Measurements from ENCODE around the gene SLC6A9. TPM values are rescaled to one million over a fixed set of nuclear protein-coding genes. Genes with fewer than 3 reads are reported as not detected.

SLC6A9 gene
- total and polyA plus RNA-seq, 2 of the 8 experiments (the other 6 are each of a cell fraction or from before 2014, with no cell fraction given), result 20.2 to 24.2 TPM

DNA sequence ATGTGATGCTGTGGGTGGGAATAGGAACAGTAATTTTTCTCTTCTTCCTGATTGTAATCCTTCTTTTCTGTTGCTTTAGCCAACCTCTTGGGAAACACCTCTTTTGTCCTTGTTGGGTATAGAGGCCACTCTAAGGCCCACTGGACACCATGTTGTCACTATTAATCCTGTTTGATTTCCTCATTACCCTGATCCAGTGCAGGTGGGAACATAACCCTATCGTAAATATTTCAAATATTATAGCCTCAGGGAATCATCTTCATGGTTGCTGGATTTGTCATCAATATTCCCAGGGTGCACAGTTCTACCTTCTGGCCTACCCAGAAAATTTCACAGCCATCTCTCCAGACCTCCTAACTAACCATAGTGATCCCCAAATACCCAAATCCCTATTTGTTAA, 27.9 kb upstream of the SLC6A9 start (continued):
- TF ChIP-seq KDM5A (IDR thresholded peaks at IDR 0.05; ENCODE audit: low read length), result no peak

All from H1 (cell line).